Ecto neural progenitor cell (in vitro differentiated cells): Measurements from ENCODE around the gene CCDC80.

Source experiments
- DNase-seq: peaks from one replicate; pipeline ENCODE4 v3.0.0-alpha.2; 2018; ENCODE audit warnings: low spot score

CCDC80 gene

GRCh38 chr3:112633757-112634156 is 7.2 kb downstream of the CCDC80 start:
- no peak for DNase-seq

GRCh38 chr3:112633191-112633590 is 7.8 kb downstream of the CCDC80 start:
- no peak for DNase-seq

- DNase-seq = no peak
These were observed 8.3 kb downstream of the CCDC80 start for GRCh38 chr3:112632596-112632995.

GRCh38 chr3:112631257-112631656 is 9.7 kb downstream of the CCDC80 start:
- no peak for DNase-seq

- DNase-seq = no peak
These were observed 11.5 kb downstream of the CCDC80 start for GRCh38 chr3:112629425-112629824.

GRCh38 chr3:112627919-112628466 is 12.9 kb downstream of the CCDC80 start:
- no peak for DNase-seq

- DNase-seq = no peak
These were observed 13.5 kb downstream of the CCDC80 start for GRCh38 chr3:112627419-112627818.

- no peak for DNase-seq
These were observed 17.2 kb downstream of the CCDC80 start for GRCh38 chr3:112623717-112624116.

- DNase-seq = no peak
These were observed 17.7 kb downstream of the CCDC80 start for GRCh38 chr3:112623213-112623612.

- DNase-seq = no peak
These were observed 21.6 kb downstream of the CCDC80 start for GRCh38 chr3:112619295-112619694.

- DNase-seq = no peak
These were observed 23.7 kb downstream of the CCDC80 start for GRCh38 chr3:112617285-112617684.

- DNase-seq = no peak
These were observed 24.8 kb downstream of the CCDC80 start for GRCh38 chr3:112615989-112616731.

GRCh38 chr3:112611752-112612515 is 29.0 kb downstream of the CCDC80 start:
- no peak for DNase-seq

GRCh38 chr3:112610121-112610520 is 30.8 kb downstream of the CCDC80 start:
- DNase-seq = no peak

- no peak for DNase-seq
These were observed 33.1 kb downstream of the CCDC80 start for GRCh38 chr3:112607863-112608262.

GRCh38 chr3:112606098-112606497 is 34.8 kb downstream of the CCDC80 start:
- no peak for DNase-seq

GRCh38 chr3:112605285-112605684 is 35.7 kb downstream of the CCDC80 start:
- DNase-seq = no peak

GRCh38 chr3:112604536-112604935 is 36.4 kb downstream of the CCDC80 start:
- DNase-seq = no peak

GRCh38 chr3:112602217-112602838 is 38.6 kb downstream of the CCDC80 start:
- no peak for DNase-seq

- no peak for DNase-seq
These were observed 42.2 kb downstream of the CCDC80 start for GRCh38 chr3:112598731-112599130.

GRCh38 chr3:112597945-112598344 is 43.0 kb downstream of the CCDC80 start:
- no peak for DNase-seq

- no peak for DNase-seq
These were observed 46.1 kb downstream of the CCDC80 start for GRCh38 chr3:112594856-112595255.

GRCh38 chr3:112593258-112593657 is 47.7 kb downstream of the CCDC80 start:
- no peak for DNase-seq
